H9 (cell line): ENCODE results near the gene TIAM2. TPM values are rescaled to one million over a fixed set of nuclear protein-coding genes. Genes with fewer than 3 reads are reported as not detected.

ENCODE experiments used
- DNase-seq: peaks from one replicate; pipeline ENCODE4 v3.0.0-alpha.2; 2017
- H2AFZ ChIP-seq: one replicate; pipeline ENCODE4 v1.6.1; 2013; ENCODE audit warnings: mild to moderate bottlenecking, low read length, control low read depth, moderate library complexity
- H2AK5ac ChIP-seq: 2 replicates; pipeline ENCODE4 v1.6.1; 2013; ENCODE audit warnings: low read length, control low read depth, mixed read lengths; ENCODE audit not compliant: insufficient read length
- H2BK120ac ChIP-seq: one replicate; pipeline ENCODE4 v1.6.1; 2013; ENCODE audit warnings: low read depth, mild to moderate bottlenecking, low read length, control low read depth, inconsistent platforms; ENCODE audit not compliant: poor library complexity, severe bottlenecking
- H2BK12ac ChIP-seq: 2 replicates; pipeline ENCODE4 v1.6.1; 2013; ENCODE audit warnings: low read length, control low read depth, mixed read lengths, low read depth; ENCODE audit not compliant: insufficient read length
- H2BK15ac ChIP-seq: 2 replicates; pipeline ENCODE4 v1.6.1; 2013; ENCODE audit warnings: low read depth, low read length, control low read depth
- H2BK20ac ChIP-seq: one replicate; pipeline ENCODE4 v1.6.1; 2013; ENCODE audit warnings: low read depth, mild to moderate bottlenecking, low read length, control low read depth, inconsistent platforms; ENCODE audit not compliant: poor library complexity, severe bottlenecking
- H2BK5ac ChIP-seq: 2 replicates; pipeline ENCODE4 v1.6.1; 2013; ENCODE audit warnings: low read length, control low read depth, mixed read lengths; ENCODE audit not compliant: insufficient read length
- H3K14ac ChIP-seq: 2 replicates; pipeline ENCODE4 v1.6.1; 2013; ENCODE audit warnings: low read length, control low read depth; ENCODE audit not compliant: insufficient read depth
- H3K18ac ChIP-seq: 2 replicates; pipeline ENCODE4 v1.6.1; 2013; ENCODE audit warnings: low read depth, mild to moderate bottlenecking, mixed read lengths, low read length, control low read depth; ENCODE audit not compliant: insufficient read length
- H3K23ac ChIP-seq: 2 replicates; pipeline ENCODE4 v1.6.1; 2013; ENCODE audit warnings: low read length, control low read depth, mixed read lengths, low read depth; ENCODE audit not compliant: insufficient read length
- H3K23me2 ChIP-seq: 2 replicates; pipeline ENCODE4 v1.6.1; 2013; ENCODE audit warnings: low read depth, mild to moderate bottlenecking, mixed read lengths, low read length, control low read depth; ENCODE audit not compliant: insufficient read length, poor library complexity, severe bottlenecking
- H3K27ac ChIP-seq: 2 replicates; pipeline ENCODE4 v1.5.1; 2013; ENCODE audit warnings: low read length, control low read depth, mixed read lengths, low read depth; ENCODE audit not compliant: insufficient read length
- H3K27me3 ChIP-seq: 2 replicates; pipeline ENCODE4 v1.6.1; 2013; ENCODE audit warnings: low read length, control low read depth, inconsistent platforms; ENCODE audit not compliant: insufficient read depth
- H3K4ac ChIP-seq: 2 replicates; pipeline ENCODE4 v1.6.1; 2013; ENCODE audit warnings: low read depth, mild to moderate bottlenecking, control low read depth, inconsistent platforms, low read length, moderate library complexity
- H3K4me1 ChIP-seq: 2 replicates; pipeline ENCODE4 v1.6.1; 2013; ENCODE audit warnings: low read length, control low read depth, inconsistent platforms; ENCODE audit not compliant: insufficient read depth
- H3K4me2 ChIP-seq: 2 replicates; pipeline ENCODE4 v1.6.1; 2013; ENCODE audit warnings: low read length, control low read depth, mixed read lengths; ENCODE audit not compliant: insufficient read length, insufficient read depth
- H3K56ac ChIP-seq: 2 replicates; pipeline ENCODE4 v1.6.1; 2013; ENCODE audit warnings: low read depth, mild to moderate bottlenecking, mixed read lengths, low read length, control low read depth; ENCODE audit not compliant: insufficient read length
- H3K79me1 ChIP-seq: 2 replicates; pipeline ENCODE4 v1.6.1; 2013; ENCODE audit warnings: low read depth, mild to moderate bottlenecking, moderate library complexity, low read length, control low read depth, inconsistent platforms; ENCODE audit not compliant: insufficient read depth, poor library complexity, severe bottlenecking
- H3K79me2 ChIP-seq: 2 replicates; pipeline ENCODE4 v1.6.1; 2013; ENCODE audit warnings: low read length, control low read depth, inconsistent platforms; ENCODE audit not compliant: insufficient read depth
- H3K9ac ChIP-seq: 2 replicates; pipeline ENCODE4 v1.6.1; 2013; ENCODE audit warnings: low read length, control low read depth, mixed read lengths; ENCODE audit not compliant: insufficient read length; ENCODE audit errors: extremely low read depth
- H3K9me3 ChIP-seq: one replicate; pipeline ENCODE4 v1.6.1; 2013; ENCODE audit warnings: low read depth, low read length, inconsistent platforms; ENCODE audit not compliant: control insufficient read depth
- H3T11ph ChIP-seq: one replicate; pipeline ENCODE4 v1.6.1; 2013; ENCODE audit warnings: mild to moderate bottlenecking, low read length, control low read depth, inconsistent platforms
- H4K20me1 ChIP-seq: one replicate; pipeline ENCODE4 v1.6.1; 2013; ENCODE audit not compliant: control insufficient read depth, insufficient read length, insufficient read depth
- H4K5ac ChIP-seq: 2 replicates; pipeline ENCODE4 v1.6.1; 2013; ENCODE audit warnings: low read depth, mild to moderate bottlenecking, mixed read lengths, low read length, control low read depth; ENCODE audit not compliant: insufficient read length
- H4K8ac ChIP-seq: replicated peaks from 2 replicates; pipeline ENCODE4 v1.6.1; 2013; ENCODE audit warnings: low read length, control low read depth, mixed read lengths, low read depth; ENCODE audit not compliant: insufficient read length
- H4K91ac ChIP-seq: 2 replicates; pipeline ENCODE4 v1.6.1; 2013; ENCODE audit warnings: low read depth, mild to moderate bottlenecking, moderate library complexity, mixed read lengths, low read length, control low read depth; ENCODE audit not compliant: insufficient read length
- H3K27ac Mint-ChIP-seq, 3 experiments: 2 replicates in 2 of 3; 3 replicates in 1 of 3; pipeline ENCODE4 v1.8.0; 2020 to 2021; ENCODE audit warnings: mixed read lengths in 3 of 3, mild to moderate bottlenecking in 1 of 3, moderate library complexity in 1 of 3
- H3K27me3 Mint-ChIP-seq: 2 replicates; pipeline ENCODE4 v1.8.0; 2021; ENCODE audit warnings: low read depth, mild to moderate bottlenecking, moderate library complexity, mixed read lengths
- H3K36me3 Mint-ChIP-seq, 3 experiments: 2 replicates in 2 of 3; 3 replicates in 1 of 3; pipeline ENCODE4 v1.8.0; 2020 to 2021; ENCODE audit warnings: low read depth in 3 of 3, mixed read lengths in 3 of 3; ENCODE audit not compliant: insufficient read depth in 1 of 3
- H3K4me1 Mint-ChIP-seq, 2 experiments: 2 replicates each; pipeline ENCODE4 v1.8.0; 2020; ENCODE audit warnings: mixed read lengths in 2 of 2
- H3K4me3 Mint-ChIP-seq, 2 experiments: 2 replicates in 1 of 2; 3 replicates in 1 of 2; pipeline ENCODE4 v1.8.0; 2020 to 2021; ENCODE audit warnings: mild to moderate bottlenecking in 2 of 2, mixed read lengths in 2 of 2, moderate library complexity in 1 of 2
- H3K9me3 Mint-ChIP-seq, 2 experiments: 2 replicates in 1 of 2; 3 replicates in 1 of 2; pipeline ENCODE4 v1.8.0; 2020; ENCODE audit warnings: mild to moderate bottlenecking in 2 of 2, mixed read lengths in 2 of 2, moderate library complexity in 1 of 2
- WGBS: extraction: QIAGEN DNeasy Blood & Tissue Kit; methylation state at CpG from one replicate; pipeline ENCODE4 v1.1.7; 2013; ENCODE audit warnings: missing lambda C conversion rate, low lambda C conversion rate, mixed read lengths; ENCODE audit not compliant: insufficient read length; ENCODE audit errors: extremely low coverage; 5-methylcytosine and 5-hydroxymethylcytosine counted together
- total RNA-seq: library from RNA; stranded (reverse); gene quantifications from 2 replicates; pipeline ENCODE4 v1.2.1, GENCODE V29; 2021
- TF ChIP-seq, protein P1 (sequence below): fragments of 200-600 bp; sonication (generic); conservative IDR thresholded peaks from 3 replicates; pipeline ENCODE4 v1.8.0; 2021; ENCODE audit warnings: antibody characterized with exemption, mild to moderate bottlenecking

The TIAM2 gene
- total RNA-seq, 1 experiment from 2014 or later, result 6.3 TPM

- no peak overlapping the region for H4K91ac ChIP-seq
- H3K4ac ChIP-seq, result no peak overlapping the region
- H2AFZ ChIP-seq, result no peak overlapping the region
- H2BK5ac ChIP-seq, result no peak overlapping the region
- H3K23ac ChIP-seq, result no peak overlapping the region
- WGBS, result no CpG with 5 or more reads among the region's 3 CpGs
- peak overlapping the region; percentile 67 for H3K27ac ChIP-seq
- H2BK120ac ChIP-seq, result peak overlapping the region; percentile 55
- H4K8ac ChIP-seq, result no peak overlapping the region
- H3K36me3 Mint-ChIP-seq, result peaks cover 8 to 15% (median 15%) of the 10 kb centered on the region in 3 experiments; a peak in 6 of 7 replicates
- H3K56ac ChIP-seq, result no peak overlapping the region
- peak; percentile 67 for DNase-seq
- no peak overlapping the region for H2BK12ac ChIP-seq
- peak overlapping the region; percentile 68 to 91 (median 74); a peak in 6 of 7 replicates for H3K27ac Mint-ChIP-seq
- H4K20me1 ChIP-seq, result no peaks in the 10 kb centered on the region
- H3K14ac ChIP-seq, result no peak overlapping the region
- H3K4me1 Mint-ChIP-seq, result peaks cover 17 to 21% of the 10 kb centered on the region in 2 experiments
- no peak overlapping the region for H3K18ac ChIP-seq
- 0 out of 2 replicates have a peak, but pooled peaks cover 1% of the 10 kb centered on the region for H3K79me2 ChIP-seq
- no peaks in the 10 kb centered on the region for H3K23me2 ChIP-seq
- H4K5ac ChIP-seq, result no peak overlapping the region
- H2AK5ac ChIP-seq, result no peak overlapping the region
- H3K9ac ChIP-seq, result no peak overlapping the region
- no peak overlapping the region for H3K4me2 ChIP-seq
- no peak overlapping the region for H2BK15ac ChIP-seq
- TF ChIP-seq, protein P1, sequence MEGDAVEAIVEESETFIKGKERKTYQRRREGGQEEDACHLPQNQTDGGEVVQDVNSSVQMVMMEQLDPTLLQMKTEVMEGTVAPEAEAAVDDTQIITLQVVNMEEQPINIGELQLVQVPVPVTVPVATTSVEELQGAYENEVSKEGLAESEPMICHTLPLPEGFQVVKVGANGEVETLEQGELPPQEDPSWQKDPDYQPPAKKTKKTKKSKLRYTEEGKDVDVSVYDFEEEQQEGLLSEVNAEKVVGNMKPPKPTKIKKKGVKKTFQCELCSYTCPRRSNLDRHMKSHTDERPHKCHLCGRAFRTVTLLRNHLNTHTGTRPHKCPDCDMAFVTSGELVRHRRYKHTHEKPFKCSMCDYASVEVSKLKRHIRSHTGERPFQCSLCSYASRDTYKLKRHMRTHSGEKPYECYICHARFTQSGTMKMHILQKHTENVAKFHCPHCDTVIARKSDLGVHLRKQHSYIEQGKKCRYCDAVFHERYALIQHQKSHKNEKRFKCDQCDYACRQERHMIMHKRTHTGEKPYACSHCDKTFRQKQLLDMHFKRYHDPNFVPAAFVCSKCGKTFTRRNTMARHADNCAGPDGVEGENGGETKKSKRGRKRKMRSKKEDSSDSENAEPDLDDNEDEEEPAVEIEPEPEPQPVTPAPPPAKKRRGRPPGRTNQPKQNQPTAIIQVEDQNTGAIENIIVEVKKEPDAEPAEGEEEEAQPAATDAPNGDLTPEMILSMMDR, result no peak
- H3K79me1 ChIP-seq, result no peaks in the 10 kb centered on the region
- H3K9me3 ChIP-seq, result no peaks in the 10 kb centered on the region
- H2BK20ac ChIP-seq, result no peak overlapping the region
- H3T11ph ChIP-seq, result no peak overlapping the region
- no peaks in the 10 kb centered on the region for H3K27me3 ChIP-seq
- no peak overlapping the region for H3K4me3 Mint-ChIP-seq
- no peaks in the 10 kb centered on the region for H3K9me3 Mint-ChIP-seq
- peaks cover 4% of the 10 kb centered on the region; the same call in 1 of the 2 replicates for H3K4me1 ChIP-seq
- H3K27me3 Mint-ChIP-seq, result no peaks in the 10 kb centered on the region
Measured at GRCh38 chr6:155273431-155273830, 278.3 kb downstream of the TIAM2 start.
